Loucy (cell line): ENCODE measurements around the gene LHFPL2.

Experiments used
- H2AFZ ChIP-seq: fragments of 200-600 bp; sonication (generic); 2 replicates; pipeline ENCODE4 v1.6.0; 2016; ENCODE audit warnings: antibody characterized with exemption, mild to moderate bottlenecking, low read length, moderate library complexity
- H3F3A ChIP-seq: fragments of 200-600 bp; 2 replicates; pipeline ENCODE4 v1.6.0; 2016; ENCODE audit warnings: antibody characterized with exemption, low read depth, mild to moderate bottlenecking
- H3K27me3 ChIP-seq: fragments of 200-600 bp; sonication (generic); 2 replicates; pipeline ENCODE4 v1.6.1; 2014; ENCODE audit warnings: low read length, mild to moderate bottlenecking; ENCODE audit not compliant: insufficient read depth, poor library complexity, severe bottlenecking
- H3K36me3 ChIP-seq: fragments of 200-600 bp; sonication (generic); 2 replicates; pipeline ENCODE4 v1.6.1; 2016; ENCODE audit warnings: low read length; ENCODE audit not compliant: insufficient read depth
- H3K4me1 ChIP-seq: fragments of 200-600 bp; sonication (generic); 2 replicates; pipeline ENCODE4 v1.5.1; 2014; ENCODE audit warnings: low read length, mild to moderate bottlenecking; ENCODE audit not compliant: insufficient read depth, poor library complexity, severe bottlenecking
- H3K4me2 ChIP-seq: fragments of 200-600 bp; sonication (generic); 2 replicates; pipeline ENCODE4 v1.6.0; 2014; ENCODE audit warnings: antibody characterized with exemption, low read length, low read depth, mild to moderate bottlenecking; ENCODE audit not compliant: poor library complexity, severe bottlenecking
- H3K4me3 ChIP-seq: fragments of 200-600 bp; sonication (generic); 2 replicates; pipeline ENCODE4 v1.5.1; 2014; ENCODE audit warnings: low read length, mild to moderate bottlenecking, mixed read lengths; ENCODE audit not compliant: poor library complexity, severe bottlenecking
- H3K79me2 ChIP-seq: fragments of 200-600 bp; sonication (generic); 2 replicates; pipeline ENCODE4 v1.6.1; 2014; ENCODE audit warnings: low read length; ENCODE audit not compliant: insufficient read depth
- H3K9ac ChIP-seq: fragments of 200-600 bp; sonication (generic); 2 replicates; pipeline ENCODE4 v1.6.0; 2014; ENCODE audit warnings: mild to moderate bottlenecking, low read depth, low read length, moderate library complexity; ENCODE audit not compliant: poor library complexity, severe bottlenecking
- H3K9me2 ChIP-seq: fragments of 200-600 bp; sonication (generic); replicated peaks from 2 replicates; pipeline ENCODE4 v1.6.1; 2016; ENCODE audit warnings: low read depth, low read length, mixed read lengths
- H3K9me3 ChIP-seq: fragments of 200-600 bp; sonication (generic); 2 replicates; pipeline ENCODE4 v1.6.1; 2014; ENCODE audit warnings: mild to moderate bottlenecking, antibody characterized with exemption, low read length, low read depth; ENCODE audit not compliant: insufficient read depth
- H4K20me1 ChIP-seq: fragments of 200-600 bp; sonication (generic); 2 replicates; pipeline ENCODE4 v1.6.0; 2014; ENCODE audit warnings: antibody characterized with exemption, low read length, mild to moderate bottlenecking; ENCODE audit not compliant: insufficient read depth, poor library complexity, severe bottlenecking
- CTCF ChIP-seq: fragments of 200-600 bp; sonication (generic); conservative IDR thresholded peaks from 2 replicates; pipeline ENCODE4 v1.5.1; 2014; ENCODE audit warnings: mild to moderate bottlenecking, antibody characterized with exemption, low read length
- EZH2phosphoT487 ChIP-seq: fragments of 200-600 bp; IDR thresholded peaks from 2 replicates; pipeline ENCODE4 v1.6.1; 2018; ENCODE audit warnings: antibody characterized with exemption, mild to moderate bottlenecking, moderate library complexity, borderline replicate concordance

LHFPL2 gene

DNA sequence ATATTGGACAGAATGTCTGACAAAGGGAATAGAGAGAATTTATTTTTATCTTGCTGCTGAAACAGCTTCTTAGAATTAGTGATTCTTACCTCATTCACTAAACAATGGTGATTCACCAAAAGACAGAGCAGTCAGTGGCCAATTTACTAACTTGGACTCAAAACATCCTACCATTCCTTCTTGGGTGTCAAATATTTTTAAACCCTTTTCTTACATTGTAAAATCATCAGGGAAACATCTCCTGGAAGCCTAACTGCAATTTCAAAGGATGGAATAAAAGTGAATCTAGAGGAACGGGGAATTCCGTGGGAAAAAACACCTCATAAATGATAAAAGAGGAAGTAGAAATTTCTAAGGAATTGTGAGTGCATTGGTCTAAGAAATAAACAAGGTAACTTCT is 97.7 kb downstream of the LHFPL2 start:
- H3K36me3 ChIP-seq: no peaks in the 10 kb centered on the region
- no peaks in the 10 kb centered on the region for H3K27me3 ChIP-seq
- H3F3A ChIP-seq: no peaks in the 10 kb centered on the region
- H3K4me1 ChIP-seq: peaks cover 11% of the 10 kb centered on the region
- H3K9me2 ChIP-seq: no peaks in the 10 kb centered on the region
- H3K9me3 ChIP-seq: no peaks in the 10 kb centered on the region
- no peak for TF ChIP-seq EZH2phosphoT487
- TF ChIP-seq CTCF: no peak
- no peaks in the 10 kb centered on the region for H4K20me1 ChIP-seq
- H2AFZ ChIP-seq: no peak overlapping the region
- H3K4me3 ChIP-seq: no peak overlapping the region
- H3K9ac ChIP-seq: no peak overlapping the region
- H3K79me2 ChIP-seq: no peaks in the 10 kb centered on the region
- no peak overlapping the region for H3K4me2 ChIP-seq

DNA sequence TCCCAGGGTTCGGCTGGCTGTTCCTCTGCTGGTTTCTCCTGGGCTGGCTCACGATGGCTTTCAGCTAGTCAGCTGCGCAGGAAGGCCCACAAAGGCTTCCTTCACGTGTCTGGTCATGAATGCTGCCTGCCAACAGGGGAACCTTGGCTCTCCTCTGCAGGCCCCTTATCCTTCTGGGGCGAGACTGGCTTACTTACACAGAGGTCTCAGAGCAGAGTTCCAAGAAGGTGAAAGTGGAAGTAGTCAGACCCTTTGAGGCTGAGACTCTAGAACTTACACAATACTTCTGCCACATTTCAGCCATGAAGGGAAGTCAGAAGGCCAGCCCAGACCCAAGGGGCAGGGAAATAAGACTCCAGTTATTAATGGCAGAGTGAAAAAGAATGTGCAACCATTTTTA is 99.5 kb downstream of the LHFPL2 start:
- H3K9me2 ChIP-seq: no peaks in the 10 kb centered on the region
- TF ChIP-seq CTCF (no peak), EZH2phosphoT487 (no peak)
- no peaks in the 10 kb centered on the region for H3K79me2 ChIP-seq
- peaks cover 11% of the 10 kb centered on the region for H3K4me1 ChIP-seq
- no peak overlapping the region for H2AFZ ChIP-seq
- H3F3A ChIP-seq: no peaks in the 10 kb centered on the region
- no peak overlapping the region for H3K4me3 ChIP-seq
- H3K36me3 ChIP-seq: no peaks in the 10 kb centered on the region
- no peak overlapping the region for H3K9ac ChIP-seq
- H3K27me3 ChIP-seq: no peaks in the 10 kb centered on the region
- H3K9me3 ChIP-seq: no peaks in the 10 kb centered on the region
- H4K20me1 ChIP-seq: no peaks in the 10 kb centered on the region
- no peak overlapping the region for H3K4me2 ChIP-seq

- Histone ChIP-seq H3K79me2 (no peaks in the 10 kb centered on the region), H3F3A (no peaks in the 10 kb centered on the region), H2AFZ (no peak overlapping the region), H3K9me2 (no peaks in the 10 kb centered on the region), H3K27me3 (no peaks in the 10 kb centered on the region), H3K4me3 (no peak overlapping the region), H3K9me3 (no peaks in the 10 kb centered on the region), H3K9ac (no peak overlapping the region), H3K36me3 (no peaks in the 10 kb centered on the region), H3K4me2 (no peak overlapping the region), H3K4me1 (peaks cover 11% of the 10 kb centered on the region), H4K20me1 (no peaks in the 10 kb centered on the region)
- no peak for TF ChIP-seq EZH2phosphoT487
- TF ChIP-seq CTCF: no peak
These were observed 100.6 kb downstream of the LHFPL2 start for GRCh38 chr5:78547731-78548615.
